ENCODE measurements around the gene SLC43A2.

- TF ChIP-seq CTCF (IDR thresholded peaks at IDR 0.05): no peak
- TF ChIP-seq IRF3 (IDR thresholded peaks at IDR 0.05; ENCODE audit: low read depth, low read length): no peak
- peak; percentile 81; the same call in 1 of the 2 replicates for TF ChIP-seq SMC3 (IDR thresholded peaks at IDR 0.05; ENCODE audit: low read depth, low read length)
- TF ChIP-seq MAX (IDR thresholded peaks at IDR 0.05; ENCODE audit: low read depth): 0 out of 2 replicates have a peak, but pooled peaks have one; percentile 36
- peak; percentile 58 for TF ChIP-seq POLR2AphosphoS5 (IDR thresholded peaks at IDR 0.05; ENCODE audit: low read depth, low read length)
- no peak for TF ChIP-seq ZBTB33 (IDR thresholded peaks at IDR 0.05; ENCODE audit: borderline replicate concordance, low read depth)
- TF ChIP-seq JUND (IDR thresholded peaks at IDR 0.05): no peak; the same call in 1 of the 2 replicates
- TF ChIP-seq TAF1 (IDR thresholded peaks at IDR 0.05; ENCODE audit: borderline replicate concordance, low read depth, low read length): peak; percentile 44; the same call in 1 of the 2 replicates
- TF ChIP-seq GABPA (IDR thresholded peaks at IDR 0.05; ENCODE audit: low read depth): no peak
Measured at GRCh38 chr17:1648963-1649843, 20.6 kb upstream of the SLC43A2 start.

Data from SK-N-SH (cell line).